ENCODE results near the gene FLYWCH1.

Gene FLYWCH1

GRCh38 chr16:2976201-2976600 lies 64.5 kb downstream of the FLYWCH1 start:
- Mint-ChIP-seq H3K4me3 (no peak overlapping the region), H3K36me3 (peaks cover 23% of the 10 kb centered on the region), H3K4me1 (peaks cover 32% of the 10 kb centered on the region), H3K27me3 (no peaks in the 10 kb centered on the region), H3K27ac (no peak overlapping the region), H3K9me3 (no peaks in the 10 kb centered on the region)
- CTCF ChIA-PET, result no interaction called here
- no peak for DNase-seq

- H3K4me1 Mint-ChIP-seq, result peaks cover 36% of the 10 kb centered on the region
- H3K27me3 Mint-ChIP-seq, result no peaks in the 10 kb centered on the region
Observed at GRCh38 chr16:2976673-2977072, 64.9 kb downstream of the FLYWCH1 start.

GRCh38 chr16:2977440-2977839 lies 65.7 kb downstream of the FLYWCH1 start:
- Mint-ChIP-seq H3K4me3 (no peak overlapping the region), H3K27me3 (peaks cover 2% of the 10 kb centered on the region), H3K27ac (no peak overlapping the region), H3K4me1 (peaks cover 35% of the 10 kb centered on the region), H3K36me3 (peaks cover 17% of the 10 kb centered on the region), H3K9me3 (no peaks in the 10 kb centered on the region)
- CTCF ChIA-PET, result interaction anchor here (1.2 to 1.3 kb wide), 2 partner anchors 7 to 51 kb away, joined by 3 to 6 read pairs; no protein-coding TSS in a partner anchor
- no peak for DNase-seq

More at GRCh38 chr16:2976673-2977072, 64.9 kb downstream of the FLYWCH1 start:
- Mint-ChIP-seq H3K27ac (peak overlapping the region; percentile 67), H3K4me3 (no peak overlapping the region), H3K36me3 (peaks cover 23% of the 10 kb centered on the region), H3K9me3 (no peaks in the 10 kb centered on the region)
- no peak for DNase-seq
- CTCF ChIA-PET, result no interaction called here

DNA sequence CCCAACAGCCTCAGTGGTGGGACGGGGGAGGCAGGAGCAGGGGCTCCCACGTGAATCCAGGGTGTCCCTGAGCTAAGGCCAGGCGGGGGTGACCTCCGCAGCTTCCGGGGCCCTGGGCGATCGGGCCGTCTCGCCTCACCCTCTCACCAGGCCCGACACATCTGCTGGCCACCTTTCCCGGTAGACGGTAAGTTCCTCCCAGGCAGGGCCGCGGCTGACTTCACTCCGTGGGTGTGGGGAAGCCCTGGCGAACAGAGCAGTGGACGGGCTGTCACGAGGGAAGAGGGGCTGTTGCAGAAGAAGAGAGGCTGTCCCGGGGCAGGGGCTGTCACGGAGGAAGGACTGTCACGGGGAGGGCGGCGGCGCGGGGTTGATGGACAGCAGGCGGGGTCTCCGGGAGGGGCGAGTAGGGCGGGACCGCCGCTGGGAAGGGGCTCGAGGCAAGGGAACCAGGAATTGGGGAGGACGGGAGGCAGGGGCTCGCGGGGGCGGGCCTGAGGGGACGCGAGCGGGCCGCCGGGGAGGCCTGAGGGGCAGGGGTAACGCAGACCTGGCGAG lies 68.0 kb downstream of the FLYWCH1 start:
- CTCF ChIA-PET, result interaction anchor here (1.5 to 2.2 kb wide), 2 partner anchors 10 to 28 kb away, joined by 5 to 14 read pairs; partner anchors contain the start of gene PAQR4
- DNase-seq, result peak; percentile 60
- peaks cover 46% of the 10 kb centered on the region for H3K4me1 Mint-ChIP-seq
- H3K36me3 Mint-ChIP-seq, result peaks cover 13% of the 10 kb centered on the region
- H3K27me3 Mint-ChIP-seq, result peaks cover 16% of the 10 kb centered on the region
- H3K4me3 Mint-ChIP-seq, result peak overlapping the region; percentile 88
- no peaks in the 10 kb centered on the region for H3K9me3 Mint-ChIP-seq
- peak overlapping the region; percentile 86 for H3K27ac Mint-ChIP-seq

- H3K4me3 Mint-ChIP-seq, result peak within 1 kb of the TSS; percentile 88
- peaks cover 13% of the 10 kb centered on the region for H3K36me3 Mint-ChIP-seq
Observed at GRCh38 chr16:2980227-2981176, 68.8 kb downstream of the FLYWCH1 start, which contains the start of gene PKMYT1. TSS of gene PKMYT1 (minus strand) at chr16:2980446. CDS start at chr16:2979657, 789 bp downstream.

DNA sequence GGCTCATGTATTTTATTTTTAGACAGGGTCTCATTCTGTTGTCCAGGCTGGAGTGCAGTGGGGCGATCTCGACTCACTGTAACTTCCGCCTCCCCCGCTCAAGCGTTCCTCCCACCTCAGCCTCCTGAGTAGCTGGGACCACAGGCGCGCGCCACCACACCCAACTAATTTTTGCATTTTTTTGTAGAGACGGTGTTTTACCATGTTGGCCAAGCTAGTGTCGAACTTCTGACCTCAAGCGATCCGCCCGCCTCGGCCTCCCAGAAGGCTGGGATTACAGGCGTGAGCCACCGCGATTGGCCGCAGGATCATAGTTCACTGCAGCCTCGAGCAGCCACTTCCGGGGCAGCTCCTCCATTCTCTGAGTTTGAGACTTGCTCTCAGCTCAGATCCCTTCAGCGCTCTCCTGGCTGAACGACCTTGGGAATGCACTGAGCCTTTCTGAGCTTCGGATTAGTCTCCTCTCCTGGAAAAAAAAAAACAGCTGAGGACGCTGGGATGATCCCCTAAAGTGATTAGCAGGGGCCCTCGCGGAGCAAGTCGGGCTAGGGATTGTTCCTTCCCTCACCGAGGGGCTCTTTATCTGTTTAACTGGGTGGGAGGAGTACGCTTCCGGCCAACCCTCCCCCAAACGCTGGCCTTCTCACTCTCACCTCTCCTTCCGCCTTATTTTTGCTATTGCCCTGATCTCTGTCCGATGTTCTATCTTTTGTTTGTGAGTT lies 69.6 kb downstream of the FLYWCH1 start:
- no peaks in the 10 kb centered on the region for H3K9me3 Mint-ChIP-seq
- H3K27me3 Mint-ChIP-seq, result peaks cover 29% of the 10 kb centered on the region
- H3K27ac Mint-ChIP-seq, result peak overlapping the region; percentile 82
- DNase-seq, result no peak
- peaks cover 13% of the 10 kb centered on the region for H3K36me3 Mint-ChIP-seq
- H3K4me1 Mint-ChIP-seq, result peaks cover 46% of the 10 kb centered on the region
- H3K4me3 Mint-ChIP-seq, result peak overlapping the region; percentile 88
- CTCF ChIA-PET, result interaction anchor here (1.0 to 2.2 kb wide), 7 partner anchors 12 to 75 kb away, joined by 3 to 14 read pairs (median 4); partner anchors contain the start of gene PAQR4

More at GRCh38 chr16:2980227-2981176, 68.8 kb downstream of the FLYWCH1 start, which contains the start of gene PKMYT1:
- CTCF ChIA-PET, result interaction anchor here (1.0 to 2.2 kb wide), 6 partner anchors 11 to 76 kb away, joined by 3 to 14 read pairs (median 4); partner anchors contain the start of gene PAQR4
- peaks cover 21% of the 10 kb centered on the region for H3K27me3 Mint-ChIP-seq
- H3K27ac Mint-ChIP-seq, result peak within 1 kb of the TSS; percentile 86
- no peaks in the 10 kb centered on the region for H3K9me3 Mint-ChIP-seq
- DNase-seq, result peak; percentile 95
- H3K4me1 Mint-ChIP-seq, result peaks cover 46% of the 10 kb centered on the region

DNA sequence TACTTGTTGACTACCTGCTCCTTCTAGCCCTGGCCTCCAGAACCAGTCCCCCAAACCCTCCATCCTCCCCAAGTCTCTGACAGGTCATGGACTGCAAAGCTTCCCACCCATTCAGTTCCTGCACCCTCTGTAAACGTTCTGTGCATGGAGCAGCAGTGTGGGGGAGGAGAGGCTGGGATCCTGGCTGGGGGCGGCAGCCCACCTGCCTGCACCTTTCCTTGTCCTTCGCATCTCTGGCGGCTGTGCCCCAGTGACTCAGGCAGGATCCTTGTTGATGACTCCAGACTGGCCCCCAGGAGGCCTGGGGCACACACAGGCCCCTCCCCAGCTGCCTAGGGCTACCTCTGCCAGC lies 70.1 kb downstream of the FLYWCH1 start:
- Mint-ChIP-seq H3K27ac (peak overlapping the region; percentile 75), H3K4me3 (peak overlapping the region; percentile 88)
- CTCF ChIA-PET, result interaction anchor here (1.2 to 2.2 kb wide), 5 partner anchors 12 to 55 kb away, joined by 3 to 14 read pairs (median 4); partner anchors contain the start of gene PAQR4

GRCh38 chr16:2982402-2982801 lies 70.7 kb downstream of the FLYWCH1 start:
- Mint-ChIP-seq H3K27ac (no peak overlapping the region), H3K4me1 (peaks cover 39% of the 10 kb centered on the region), H3K9me3 (no peaks in the 10 kb centered on the region), H3K36me3 (peaks cover 7% of the 10 kb centered on the region), H3K4me3 (no peak overlapping the region), H3K27me3 (peaks cover 36% of the 10 kb centered on the region)
- CTCF ChIA-PET, result interaction anchor here (0.9 to 1.3 kb wide), 4 partner anchors 12 to 106 kb away, joined by 3 to 5 read pairs (median 3); no protein-coding TSS in a partner anchor
- DNase-seq, result no peak

More for the DNA sequence above, 70.1 kb downstream of the FLYWCH1 start:
- no peak for DNase-seq
- H3K36me3 Mint-ChIP-seq, result peaks cover 12% of the 10 kb centered on the region
- H3K27me3 Mint-ChIP-seq, result peaks cover 34% of the 10 kb centered on the region
- peaks cover 44% of the 10 kb centered on the region for H3K4me1 Mint-ChIP-seq
- H3K9me3 Mint-ChIP-seq, result no peaks in the 10 kb centered on the region

GRCh38 chr16:2983706-2984136 lies 72.0 kb downstream of the FLYWCH1 start:
- Mint-ChIP-seq H3K36me3 (no peaks in the 10 kb centered on the region), H3K27me3 (peaks cover 48% of the 10 kb centered on the region), H3K4me3 (peak overlapping the region; percentile 38), H3K9me3 (no peaks in the 10 kb centered on the region), H3K27ac (no peak overlapping the region), H3K4me1 (peaks cover 30% of the 10 kb centered on the region)
- DNase-seq, result peak; percentile 79
- CTCF ChIA-PET, result interaction anchor here (0.6 to 1.2 kb wide), 4 partner anchors 19 to 57 kb away, joined by 3 read pairs; no protein-coding TSS in a partner anchor

GRCh38 chr16:2985462-2985861 lies 73.7 kb downstream of the FLYWCH1 start:
- H3K9me3 Mint-ChIP-seq, result no peaks in the 10 kb centered on the region
- CTCF ChIA-PET, result interaction anchor here (1.4 to 1.6 kb wide), 2 partner anchors 8 to 22 kb away, joined by 3 to 4 read pairs; partner anchors contain the start of gene KREMEN2
- H3K36me3 Mint-ChIP-seq, result no peaks in the 10 kb centered on the region
- DNase-seq, result no peak
- no peak overlapping the region for H3K27ac Mint-ChIP-seq
- no peak overlapping the region for H3K4me3 Mint-ChIP-seq
- peaks cover 65% of the 10 kb centered on the region for H3K27me3 Mint-ChIP-seq
- H3K4me1 Mint-ChIP-seq, result peaks cover 26% of the 10 kb centered on the region

GRCh38 chr16:2985893-2986355 lies 74.2 kb downstream of the FLYWCH1 start:
- Mint-ChIP-seq H3K27ac (no peak overlapping the region), H3K36me3 (no peaks in the 10 kb centered on the region), H3K4me3 (no peak overlapping the region), H3K9me3 (no peaks in the 10 kb centered on the region), H3K27me3 (peaks cover 69% of the 10 kb centered on the region), H3K4me1 (peaks cover 23% of the 10 kb centered on the region)
- CTCF ChIA-PET, result interaction anchor here (1.4 to 1.6 kb wide), 2 partner anchors 8 to 22 kb away, joined by 3 to 4 read pairs; partner anchors contain the start of gene KREMEN2
- no peak for DNase-seq

- no peak for DNase-seq
- Mint-ChIP-seq H3K27me3 (peaks cover 76% of the 10 kb centered on the region), H3K4me3 (no peak overlapping the region), H3K36me3 (no peaks in the 10 kb centered on the region), H3K9me3 (no peaks in the 10 kb centered on the region), H3K27ac (no peak overlapping the region), H3K4me1 (peaks cover 15% of the 10 kb centered on the region)
- CTCF ChIA-PET, result interaction anchor here (1.0 kb wide), 1 partner anchor 41 kb away, joined by 3 read pairs; no protein-coding TSS in a partner anchor
Observed at GRCh38 chr16:2986623-2987188, 75.0 kb downstream of the FLYWCH1 start.

DNA sequence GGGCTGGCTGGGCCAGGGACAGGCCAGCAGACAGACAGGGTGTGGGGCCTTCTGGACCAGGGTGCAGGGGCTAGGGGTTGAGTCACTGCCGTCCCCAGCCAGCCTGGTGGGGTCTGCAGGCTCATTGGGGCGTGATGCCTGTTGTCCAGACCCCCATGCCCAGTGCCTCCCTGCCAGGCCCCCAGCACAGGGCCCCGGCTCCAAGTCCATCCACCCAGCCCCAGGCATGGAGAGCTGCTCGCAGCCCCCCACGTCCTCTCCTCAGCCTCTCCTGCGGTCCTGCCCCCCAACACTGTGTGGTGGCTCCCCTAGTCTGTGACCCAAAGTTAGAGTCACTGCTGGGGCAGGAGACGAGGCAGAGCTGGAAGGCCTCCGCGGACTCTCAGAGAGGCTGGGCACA lies 75.6 kb downstream of the FLYWCH1 start:
- Mint-ChIP-seq H3K27me3 (peaks cover 80% of the 10 kb centered on the region), H3K4me3 (no peak overlapping the region), H3K9me3 (no peaks in the 10 kb centered on the region), H3K36me3 (no peaks in the 10 kb centered on the region), H3K27ac (no peak overlapping the region), H3K4me1 (peaks cover 12% of the 10 kb centered on the region)
- CTCF ChIA-PET, result interaction anchor here (1.0 kb wide), 1 partner anchor 41 kb away, joined by 3 read pairs; no protein-coding TSS in a partner anchor
- no peak for DNase-seq
